ENCODE data around the gene WFIKKN2.
A peak's percentile ranks its signal among the peaks of the same experiment; 100 is the strongest.

WFIKKN2 gene

GRCh38 chr17:50833510-50834428 lies 1.6 kb upstream of the WFIKKN2 start:
- DNase-seq (ENCODE audit: low read depth in 2 of 2, low spot score in 1 of 2), result no peak

- no peak for DNase-seq (ENCODE audit: low read depth in 2 of 2, low spot score in 1 of 2)
Measured at GRCh38 chr17:50834429-50835300, 721 bp upstream of the WFIKKN2 start.

- DNase-seq (ENCODE audit: low read depth in 2 of 2, low spot score in 1 of 2), result no peak
Measured at GRCh38 chr17:50836826-50837225, 1.4 kb downstream of the WFIKKN2 start.

GRCh38 chr17:50837286-50837979 lies 2.0 kb downstream of the WFIKKN2 start:
- no peak for DNase-seq (ENCODE audit: low read depth in 2 of 2, low spot score in 1 of 2)

- DNase-seq (ENCODE audit: low read depth in 2 of 2, low spot score in 1 of 2), result no peak
Measured at GRCh38 chr17:50837980-50838954, 2.9 kb downstream of the WFIKKN2 start.

- DNase-seq (ENCODE audit: low read depth in 2 of 2, low spot score in 1 of 2), result no peak
Measured at GRCh38 chr17:50839591-50840310, 4.4 kb downstream of the WFIKKN2 start.

GRCh38 chr17:50840311-50840851 lies 5.0 kb downstream of the WFIKKN2 start:
- DNase-seq (ENCODE audit: low read depth in 2 of 2, low spot score in 1 of 2), result no peak

GRCh38 chr17:50841277-50841948 lies 6.0 kb downstream of the WFIKKN2 start:
- no peak for DNase-seq (ENCODE audit: low read depth in 2 of 2, low spot score in 1 of 2)

GRCh38 chr17:50841949-50842354 lies 6.6 kb downstream of the WFIKKN2 start:
- peak in 1 of 2 donors; percentile 18 for DNase-seq (ENCODE audit: low read depth in 2 of 2, low spot score in 1 of 2)

- no peak for DNase-seq (ENCODE audit: low read depth in 2 of 2, low spot score in 1 of 2)
Measured at GRCh38 chr17:50842506-50843149, 7.2 kb downstream of the WFIKKN2 start.

- DNase-seq (ENCODE audit: low read depth in 2 of 2, low spot score in 1 of 2), result no peak
Measured at GRCh38 chr17:50843150-50843905, 7.9 kb downstream of the WFIKKN2 start.

- no peak for DNase-seq (ENCODE audit: low read depth in 2 of 2, low spot score in 1 of 2)
Measured at GRCh38 chr17:50844117-50844700, 8.8 kb downstream of the WFIKKN2 start.

- DNase-seq (ENCODE audit: low read depth in 2 of 2, low spot score in 1 of 2), result no peak
Measured at GRCh38 chr17:50845240-50846147, 10.1 kb downstream of the WFIKKN2 start.

GRCh38 chr17:50847566-50847965 lies 12.2 kb downstream of the WFIKKN2 start:
- DNase-seq (ENCODE audit: low read depth in 2 of 2, low spot score in 1 of 2), result no peak

- DNase-seq (ENCODE audit: low read depth in 2 of 2, low spot score in 1 of 2), result no peak
Measured at GRCh38 chr17:50848039-50848438, 12.7 kb downstream of the WFIKKN2 start.

GRCh38 chr17:50848711-50849110 lies 13.3 kb downstream of the WFIKKN2 start:
- no peak for DNase-seq (ENCODE audit: low read depth in 2 of 2, low spot score in 1 of 2)
